Heart right ventricle (tissue), 16 donors: ENCODE measurements around the gene TLL2. TPM values are rescaled to one million over a fixed set of nuclear protein-coding genes. Genes with fewer than 3 reads are reported as not detected.
A peak's percentile ranks its signal among the peaks of the same experiment; 100 is the strongest.

ENCODE experiments used
- ATAC-seq, 8 donors: fragments of 200-7000 bp; cut with Tn5 transposase; one replicate each; pipeline ENCODE4 v1.9.1; 2020; ENCODE audit warnings: mild to moderate bottlenecking in 8 of 8, moderate library complexity in 8 of 8, moderate number of reproducible peaks in 1 of 8
- DNase-seq, 2 donors: peaks; one replicate each; pipeline ENCODE4 v3.0.0-alpha.2; 2020
- H3K27ac ChIP-seq, 10 donors: fragments of 200-600 bp; sonication (generic) in 2 of 10; one replicate each; pipeline versions ENCODE4 v1.5.0 to v1.8.0; 2020 to 2022; ENCODE audit warnings: mild to moderate bottlenecking in 3 of 10
- H3K27me3 ChIP-seq, 7 donors: fragments of 200-600 bp; one replicate each; pipeline ENCODE4 v1.8.0; 2021 to 2022; ENCODE audit warnings: mild to moderate bottlenecking in 2 of 7
- H3K36me3 ChIP-seq, 9 donors: fragments of 200-600 bp; sonication (generic) in 1 of 9; one replicate each; pipeline versions ENCODE4 v1.5.0 to v1.8.0; 2020 to 2022; ENCODE audit warnings: mild to moderate bottlenecking in 2 of 9
- H3K4me1 ChIP-seq, 9 donors: fragments of 200-600 bp; sonication (generic) in 1 of 9; one replicate each; pipeline versions ENCODE4 v1.5.0 to v1.8.0; 2020 to 2022; ENCODE audit warnings: mild to moderate bottlenecking in 4 of 9
- H3K4me3 ChIP-seq, 10 donors: fragments of 200-600 bp; sonication (generic) in 2 of 10; one replicate each; pipeline versions ENCODE4 v1.5.0 to v1.8.0; 2020 to 2022; ENCODE audit warnings: mild to moderate bottlenecking in 7 of 10, moderate library complexity in 2 of 10
- H3K9me3 ChIP-seq, 11 donors: fragments of 200-600 bp in 10 of 11; sonication (generic) in 2 of 11; one replicate each; pipeline versions ENCODE4 v1.5.0 to v1.8.0; 2013 to 2022; ENCODE audit warnings: mild to moderate bottlenecking in 2 of 11, control low read depth in 1 of 11, moderate library complexity in 1 of 11
- CTCF ChIP-seq, 9 donors: fragments of 200-600 bp; sonication (generic) in 2 of 9; IDR thresholded peaks; one replicate each; pipeline versions ENCODE4 v1.5.0 to v1.8.0; 2021 to 2022; ENCODE audit warnings: antibody characterized with exemption in 9 of 9, mild to moderate bottlenecking in 5 of 9, moderate library complexity in 1 of 9
- WGBS, 2 donors: extraction: QIAGEN DNeasy Blood & Tissue Kit; methylation state at CpG; one replicate each; pipeline ENCODE4 v1.1.7; 2013; ENCODE audit warnings: inconsistent platforms in 1 of 2; 5-methylcytosine and 5-hydroxymethylcytosine counted together
- intact Hi-C, 10 donors: fragments of 100-400 bp; cut with DNase I; formaldehyde crosslinking; loops; one replicate each; pipeline versions ENCODE4 v1.11.1 to v1.14.2; 2022
- polyA plus RNA-seq, 2 donors: library from polyadenylated mRNA; stranded (reverse); fragments of 200-250 nt; gene quantifications; one replicate each; pipeline ENCODE4 v1.2.3, GENCODE V29; 2013
- total RNA-seq, 10 donors: library from RNA; stranded (reverse); fragmentation: NEBNext Ultra II Directional in 3 of 10; extraction: Animal tissue kit (Norgen Biotek cat#: 25700) in 3 of 10; gene quantifications; one replicate each; pipeline versions ENCODE4 v1.2.1 to v1.2.4, GENCODE V29; 2021 to 2023
- donor health status: Arrhythmogenic right ventricular cardiomyopathy.
- donor health status: ischemic (EF 13 %, LVEDD 7.1; RV severe dilation, severe dysfunction).
- donor health status: healthy with polysubstance abuse.
- donor health status: DM: no; HTN: yes; CAD: no.
- donor health status: DM: no; HTN: no; CAD: no.
- donor health status: ischemic (EF 25% LVEDD 6.9; RV normal size, moderate dysfunction).
- donor health status: ischemic (EF 25% LVEDD 5.7; RV mildly dilated, moderate dysfunction).
- donor health status: healthy.
- donor health status: DM: yes; HTN: yes; CAD: no.
- donor health status: Ischemic cardiomyopathy.
- donor health status: ischemic (EF 35%, LVEDD 5.7; RV mildly dilated, moderate dysfunction).
- donor health status: nonischemic (EF 11% LVEDD 7.7; RV severe dilation, severe dysfunction).
- donor health status: DM: yes; HTN: yes; CAD: no.
- donor health status: PGD.
- donor health status: ischemic (EF 29% LVEDD 5.4; RV normal size, mild dysfunction).
- donor health status: nonischemic (EF 23%, LVEDD 6.1; RV moderate dilation, normal function).

Gene TLL2
- total and polyA plus RNA-seq, 12 donors, result 2.3 to 9.2 (median 6.9) TPM

GRCh38 chr10:96334616-96335526 lies 178.9 kb downstream of the TLL2 start:
- intact Hi-C loops, result loop anchor here in 1 of 10 donors (5.0 kb wide), 1 partner anchor 318 kb away; no protein-coding TSS in a partner anchor
- ATAC-seq, result peak in 5 of 8 donors; percentile 46 to 59 (median 51)

GRCh38 chr10:96333101-96333500 lies 180.6 kb downstream of the TLL2 start:
- intact Hi-C loops, result no loop called here
- WGBS, 2 donors, result 66 to 77% methylated on average over 1 of the region's 1 CpG

More at GRCh38 chr10:96334616-96335526, 178.9 kb downstream of the TLL2 start:
- 37 to 42% methylated on average over 5 of the region's 5 CpGs for WGBS, 2 donors
- Histone ChIP-seq H3K27ac (no peak overlapping the region), H3K4me1 (peaks cover 0 to 3% (median 0%) of the 10 kb centered on the region in 9 donors), H3K36me3 (no peaks in the 10 kb centered on the region), H3K4me3 (no peak overlapping the region), H3K27me3 (peaks cover 0 to 39% (median 22%) of the 10 kb centered on the region in 7 donors), H3K9me3 (no peaks in the 10 kb centered on the region)
- DNase-seq, result peak in 1 of 2 donors; percentile 16
- peak; percentile 50 to 83 (median 74) for TF ChIP-seq CTCF (IDR thresholded peaks at IDR 0.05)

GRCh38 chr10:96327462-96327861 lies 186.3 kb downstream of the TLL2 start:
- peak in 1 of 8 donors; percentile 33 for ATAC-seq
- no peak for TF ChIP-seq CTCF (IDR thresholded peaks at IDR 0.05)
- no peak for DNase-seq

More at GRCh38 chr10:96333101-96333500, 180.6 kb downstream of the TLL2 start:
- Histone ChIP-seq H3K9me3 (no peaks in the 10 kb centered on the region), H3K4me3 (no peak overlapping the region), H3K27me3 (peaks cover 0 to 39% (median 25%) of the 10 kb centered on the region in 7 donors), H3K4me1 (no peaks in the 10 kb centered on the region), H3K36me3 (no peaks in the 10 kb centered on the region), H3K27ac (no peak overlapping the region)
- ATAC-seq (no peak), DNase-seq (no peak)
- TF ChIP-seq CTCF (IDR thresholded peaks at IDR 0.05), result no peak

GRCh38 chr10:96325719-96326373 lies 187.9 kb downstream of the TLL2 start:
- H3K9me3 ChIP-seq, result no peaks in the 10 kb centered on the region
- intact Hi-C loops, result no loop called here
- DNase-seq (no peak), ATAC-seq (no peak)
- WGBS, 2 donors, result 73 to 88% methylated on average over 4 of the region's 4 CpGs
- H3K36me3 ChIP-seq, result no peaks in the 10 kb centered on the region
- H3K27ac ChIP-seq, result no peak overlapping the region
- H3K4me1 ChIP-seq, result no peaks in the 10 kb centered on the region
- H3K4me3 ChIP-seq, result no peak overlapping the region
- no peak for TF ChIP-seq CTCF (IDR thresholded peaks at IDR 0.05)
- H3K27me3 ChIP-seq, result peaks cover 0 to 22% (median 11%) of the 10 kb centered on the region in 7 donors

More at GRCh38 chr10:96327462-96327861, 186.3 kb downstream of the TLL2 start:
- Histone ChIP-seq H3K27me3 (peaks cover 0 to 32% (median 20%) of the 10 kb centered on the region in 7 donors), H3K36me3 (no peaks in the 10 kb centered on the region), H3K27ac (no peak overlapping the region), H3K4me3 (no peak overlapping the region), H3K9me3 (no peaks in the 10 kb centered on the region), H3K4me1 (no peaks in the 10 kb centered on the region)
- WGBS, 2 donors, result 39 to 58% methylated on average over 7 of the region's 7 CpGs
- intact Hi-C loops, result no loop called here
